WTC11 (cell line): ENCODE results near the gene ATXN3L. TPM values are rescaled to one million over a fixed set of nuclear protein-coding genes. Genes with fewer than 3 reads are reported as not detected.

Experiments used
- ATAC-seq: fragments of 200-7000 bp; cut with Tn5 transposase; 2 replicates; pipeline ENCODE4 v1.10.0; 2021; ENCODE audit warnings: mild to moderate bottlenecking, moderate library complexity
- CTCF ChIA-PET: fragments of 300-600 bp; sonication (Branson Sonifier 250); formaldehyde crosslinking; loops from one replicate; lab custom pipeline; 2021; ENCODE audit warnings: antibody characterized with exemption; lab: Charles Lee
- POLR2A ChIA-PET: fragments of 350-600 bp; sonication (Branson Sonifier 250); formaldehyde crosslinking; loops from one replicate; lab custom pipeline; 2021; ENCODE audit warnings: antibody characterized with exemption; lab: Charles Lee
- DNase-seq: peaks from one replicate; pipeline ENCODE4 v3.0.0; 2021; ENCODE audit warnings: low spot score
- H3K27ac Mint-ChIP-seq: 2 replicates; pipeline ENCODE4 v1.8.0; 2021; ENCODE audit warnings: mixed read lengths
- H3K27me3 Mint-ChIP-seq: 2 replicates; pipeline ENCODE4 v1.8.0; 2021; ENCODE audit warnings: low read depth, mild to moderate bottlenecking, moderate library complexity, mixed read lengths
- H3K36me3 Mint-ChIP-seq: 2 replicates; pipeline ENCODE4 v1.8.0; 2021; ENCODE audit warnings: mixed read lengths
- H3K4me1 Mint-ChIP-seq: 2 replicates; pipeline ENCODE4 v1.8.0; 2022; ENCODE audit warnings: mixed read lengths
- H3K4me3 Mint-ChIP-seq: 2 replicates; pipeline ENCODE4 v1.8.0; 2021; ENCODE audit warnings: mild to moderate bottlenecking, moderate library complexity, mixed read lengths
- H3K9me3 Mint-ChIP-seq: 2 replicates; pipeline ENCODE4 v1.8.0; 2021; ENCODE audit warnings: mixed read lengths
- ATF1 ChIP-seq: sonication (generic); formaldehyde crosslinking; IDR thresholded peaks from 2 replicates; pipeline ENCODE4 v1.8.1; 2023; ENCODE audit warnings: mild to moderate bottlenecking, moderate library complexity, missing genetic modification reagents
- ATF2 ChIP-seq: sonication (generic); formaldehyde crosslinking; IDR thresholded peaks from 2 replicates; pipeline ENCODE4 v1.8.1; 2022; ENCODE audit warnings: low read depth, missing genetic modification reagents, borderline replicate concordance
- CREB1 ChIP-seq: sonication (generic); formaldehyde crosslinking; IDR thresholded peaks from 2 replicates; pipeline ENCODE4 v1.8.0; 2023; ENCODE audit warnings: mild to moderate bottlenecking, missing genetic modification reagents
- CREM ChIP-seq: sonication (generic); formaldehyde crosslinking; IDR thresholded peaks from 2 replicates; pipeline ENCODE4 v1.8.1; 2022; ENCODE audit warnings: mild to moderate bottlenecking, missing genetic modification reagents, moderate library complexity
- ELF4 ChIP-seq: sonication (generic); formaldehyde crosslinking; IDR thresholded peaks from 2 replicates; pipeline ENCODE4 v1.8.1; 2022; ENCODE audit warnings: low read depth, mild to moderate bottlenecking, moderate library complexity, missing genetic modification reagents
- ESRRA ChIP-seq: sonication (generic); formaldehyde crosslinking; IDR thresholded peaks from 2 replicates; pipeline ENCODE4 v1.8.1; 2022; ENCODE audit warnings: mild to moderate bottlenecking, missing genetic modification reagents, borderline replicate concordance
- ETV6 ChIP-seq: sonication (generic); formaldehyde crosslinking; IDR thresholded peaks from 2 replicates; pipeline ENCODE4 v1.8.1; 2022; ENCODE audit warnings: mild to moderate bottlenecking, missing genetic modification reagents
- FOXK1 ChIP-seq: sonication (generic); formaldehyde crosslinking; IDR thresholded peaks from 2 replicates; pipeline ENCODE4 v1.8.0; 2022; ENCODE audit warnings: mild to moderate bottlenecking, moderate library complexity, missing genetic modification reagents
- GABPB1 ChIP-seq: sonication (generic); formaldehyde crosslinking; IDR thresholded peaks from 2 replicates; pipeline ENCODE4 v1.8.1; 2023; ENCODE audit warnings: mild to moderate bottlenecking, missing genetic modification reagents
- JUN ChIP-seq: sonication (generic); formaldehyde crosslinking; IDR thresholded peaks from 2 replicates; pipeline ENCODE4 v1.8.0; 2023; ENCODE audit warnings: mild to moderate bottlenecking, missing genetic modification reagents
- NR2C2 ChIP-seq: sonication (generic); formaldehyde crosslinking; IDR thresholded peaks from 2 replicates; pipeline ENCODE4 v1.8.0; 2022; ENCODE audit warnings: mild to moderate bottlenecking, missing genetic modification reagents
- OVOL2 ChIP-seq: fragments of 250-450 bp; sonication (Bioruptor Pico); IDR thresholded peaks from 2 replicates; pipeline ENCODE4 v1.9.0; 2021; ENCODE audit warnings: mild to moderate bottlenecking, borderline replicate concordance
- SP1 ChIP-seq: sonication (generic); formaldehyde crosslinking; conservative IDR thresholded peaks from 2 replicates; pipeline ENCODE4 v1.8.1; 2022; ENCODE audit warnings: missing genetic modification reagents
- TCF7 ChIP-seq: sonication (generic); formaldehyde crosslinking; IDR thresholded peaks from 2 replicates; pipeline ENCODE4 v1.8.0; 2022; ENCODE audit warnings: mild to moderate bottlenecking, low read depth, missing genetic modification reagents, moderate library complexity
- ZMAT4 ChIP-seq: fragments of 250-450 bp; sonication (Bioruptor Pico); IDR thresholded peaks from 2 replicates; pipeline ENCODE4 v1.9.0; 2021; ENCODE audit warnings: mild to moderate bottlenecking
- ZNF263 ChIP-seq: sonication (generic); formaldehyde crosslinking; IDR thresholded peaks from 2 replicates; pipeline ENCODE4 v1.8.1; 2022; ENCODE audit warnings: low read depth, mild to moderate bottlenecking, moderate library complexity, missing genetic modification reagents
- ZNF416 ChIP-seq: fragments of 250-450 bp; sonication (Bioruptor Pico); IDR thresholded peaks from 2 replicates; pipeline ENCODE4 v1.9.0; 2021; ENCODE audit warnings: mild to moderate bottlenecking, inconsistent platforms
- ZNF423 ChIP-seq: fragments of 250-450 bp; sonication (Bioruptor Pico); IDR thresholded peaks from 2 replicates; pipeline ENCODE4 v2.1.2; 2022; ENCODE audit warnings: mild to moderate bottlenecking, moderate library complexity
- ZNF425 ChIP-seq: fragments of 250-450 bp; sonication (Bioruptor Pico); conservative IDR thresholded peaks from 2 replicates; pipeline ENCODE4 v1.9.0; 2021; ENCODE audit warnings: mild to moderate bottlenecking
- ZSCAN18 ChIP-seq: fragments of 250-450 bp; sonication (Bioruptor Pico); IDR thresholded peaks from 2 replicates; pipeline ENCODE4 v2.1.2; 2022; ENCODE audit warnings: mild to moderate bottlenecking, moderate library complexity
- total RNA-seq: library from RNA; stranded (reverse); gene quantifications from 3 replicates; pipeline ENCODE4 v1.2.3, GENCODE V29; 2021

ATXN3L gene
- total RNA-seq, 1 experiment from 2014 or later: not detected

GRCh38 chrX:13268874-13269273 lies 51.0 kb downstream of the ATXN3L start:
- ChIA-PET CTCF (no interaction called here), POLR2A (no interaction called here)
- Mint-ChIP-seq H3K27ac (no peak overlapping the region), H3K36me3 (no peaks in the 10 kb centered on the region), H3K4me1 (no peaks in the 10 kb centered on the region), H3K9me3 (no peaks in the 10 kb centered on the region)
- ATAC-seq: no peak
- TF ChIP-seq ETV6 (CRISPR knock-in tag): no peak
- TF ChIP-seq ZNF425: no peak
- TF ChIP-seq ELF4 (CRISPR knock-in tag): no peak
- TF ChIP-seq ZNF423 (CRISPR knock-in tag): no peak
- TF ChIP-seq ZNF416 (CRISPR knock-in tag): no peak
- TF ChIP-seq ESRRA (CRISPR knock-in tag): no peak
- TF ChIP-seq NR2C2 (CRISPR knock-in tag): no peak
- no peak for TF ChIP-seq TCF7 (CRISPR knock-in tag)
- no peak for TF ChIP-seq CREB1 (CRISPR knock-in tag)
- TF ChIP-seq GABPB1: no peak
- no peak for TF ChIP-seq CREM (CRISPR knock-in tag)
- TF ChIP-seq JUN (CRISPR knock-in tag): no peak
- TF ChIP-seq FOXK1 (CRISPR knock-in tag): no peak
- no peak for TF ChIP-seq ZSCAN18 (CRISPR knock-in tag)
- TF ChIP-seq OVOL2: no peak
- TF ChIP-seq ATF1 (CRISPR knock-in tag): no peak
- TF ChIP-seq ZMAT4 (CRISPR knock-in tag): no peak
- no peak for TF ChIP-seq ATF2
- no peak for TF ChIP-seq ZNF263 (CRISPR knock-in tag)
- no peak for TF ChIP-seq SP1
- TF ChIP-seq, all 79 proteins: peak for 0
- no peak for DNase-seq
- Mint-ChIP-seq H3K4me3 (no peak overlapping the region), H3K27me3 (no peaks in the 10 kb centered on the region)

Other genes starting within 250 kb of the ATXN3L start
- gene EGFL6, start 249.5 kb upstream of the ATXN3L start, total RNA-seq: 0.89 to 0.96 TPM (median 0.89 TPM) in 3 replicates